ENCODE data around the gene DEDD2. TPM values are rescaled to one million over a fixed set of nuclear protein-coding genes. Genes with fewer than 3 reads are reported as not detected.

The DEDD2 gene
- total and polyA plus RNA-seq, 10 donors: 24.7 to 73.9 (median 47.2) TPM

GRCh38 chr19:42158926-42159325, 58.6 kb downstream of the DEDD2 start:
- Histone ChIP-seq H3K9me3 (no peaks in the 10 kb centered on the region), H3K27me3 (replicated peaks in 1 of 7) (peaks cover 0 to 28% (median 0%) of the 10 kb centered on the region in 7 donors), H3K27ac (no peak overlapping the region), H3K36me3 (no peaks in the 10 kb centered on the region), H3K4me3 (no peak overlapping the region), H3K4me1 (peaks cover 0 to 20% (median 14%) of the 10 kb centered on the region in 6 donors)
- intact Hi-C loops (cut with DNase I; ENCODE audit: low total_unique reads): no loop called here
- no peak for TF ChIP-seq POLR2A (IDR thresholded peaks at IDR 0.05)
- no peak for TF ChIP-seq POLR2AphosphoS5 (IDR thresholded peaks at IDR 0.05)
- no peak for TF ChIP-seq CTCF (IDR thresholded peaks at IDR 0.05 in 8 of 11, conservative IDR thresholded peaks at IDR 0.05 in 3 of 11)
- 55 to 79% (median 57%) methylated on average over 2 of the region's 2 CpGs for WGBS, 5 donors
- DNase-seq: no peak

- no peaks in the 10 kb centered on the region for H3K36me3 ChIP-seq
- no peaks in the 10 kb centered on the region for H3K9me3 ChIP-seq
- no peak overlapping the region for H3K27ac ChIP-seq
- H3K4me3 ChIP-seq: no peak overlapping the region
- WGBS, 5 donors: 88 to 93% (median 90%) methylated on average over 4 to 8 of the region's 8 CpGs
- intact Hi-C loops (cut with DNase I; ENCODE audit: low total_unique reads): no loop called here
- peaks cover 0 to 23% (median 14%) of the 10 kb centered on the region in 6 donors for H3K4me1 ChIP-seq
- no peak for DNase-seq
- H3K27me3 ChIP-seq (replicated peaks in 1 of 7): peaks cover 0 to 37% (median 0%) of the 10 kb centered on the region in 7 donors
- no peak for TF ChIP-seq POLR2A (IDR thresholded peaks at IDR 0.05)
- no peak for TF ChIP-seq POLR2AphosphoS5 (IDR thresholded peaks at IDR 0.05)
- no peak for TF ChIP-seq CTCF (IDR thresholded peaks at IDR 0.05 in 8 of 11, conservative IDR thresholded peaks at IDR 0.05 in 3 of 11)
Observed at GRCh38 chr19:42156571-42156970, 60.9 kb downstream of the DEDD2 start.

- Histone ChIP-seq H3K27me3 (replicated peaks in 1 of 7) (peaks cover 0 to 43% (median 6%) of the 10 kb centered on the region in 7 donors), H3K4me3 (no peak overlapping the region), H3K27ac (no peak overlapping the region), H3K4me1 (peaks cover 0 to 23% (median 14%) of the 10 kb centered on the region in 6 donors), H3K9me3 (no peaks in the 10 kb centered on the region), H3K36me3 (no peaks in the 10 kb centered on the region)
- intact Hi-C loops (cut with DNase I; ENCODE audit: low total_unique reads): no loop called here
- TF ChIP-seq CTCF (IDR thresholded peaks at IDR 0.05 in 8 of 11, conservative IDR thresholded peaks at IDR 0.05 in 3 of 11) (no peak), POLR2AphosphoS5 (IDR thresholded peaks at IDR 0.05) (no peak), POLR2A (IDR thresholded peaks at IDR 0.05) (no peak)
- no peak for DNase-seq
- WGBS, 5 donors: 64 to 70% (median 69%) methylated on average over 10 of the region's 10 CpGs
Observed at GRCh38 chr19:42155796-42156195, 61.7 kb downstream of the DEDD2 start.

- Histone ChIP-seq H3K4me1 (peaks cover 0 to 23% (median 14%) of the 10 kb centered on the region in 6 donors), H3K4me3 (peak overlapping the region in 1 of 8 donors; percentile 4), H3K27ac (peak overlapping the region in 3 of 8 donors; percentile 23 to 61 (median 30)), H3K27me3 (replicated peaks in 1 of 7) (peaks cover 0 to 54% (median 6%) of the 10 kb centered on the region in 7 donors), H3K36me3 (no peaks in the 10 kb centered on the region), H3K9me3 (no peaks in the 10 kb centered on the region)
- intact Hi-C loops (cut with DNase I; ENCODE audit: low total_unique reads): no loop called here
- DNase-seq: peak; percentile 78
- TF ChIP-seq POLR2A (IDR thresholded peaks at IDR 0.05) (no peak), CTCF (IDR thresholded peaks at IDR 0.05 in 8 of 11, conservative IDR thresholded peaks at IDR 0.05 in 3 of 11) (no peak), POLR2AphosphoS5 (IDR thresholded peaks at IDR 0.05) (peak in 2 of 3 donors; percentile 54)
- 32 to 43% (median 37%) methylated on average over 14 to 15 of the region's 15 CpGs for WGBS, 5 donors
Observed at GRCh38 chr19:42154471-42155323, 62.8 kb downstream of the DEDD2 start.

All from spleen (tissue), 11 donors.